HG02973 (cell line): ENCODE measurements around the gene TMEM245.
"Not testable (repeated sequence)": the region's sequence is repeated elsewhere in the genome, so short reads cannot be mapped to it uniquely, and the experiment has no call there.

Source experiments
- ATAC-seq: cut with Tn5 transposase; IDR thresholded peaks from one replicate; pipeline ENCODE4 v1.9.1; 2021; ENCODE audit warnings: moderate library complexity; ENCODE audit not compliant: unreplicated experiment

Gene TMEM245

DNA sequence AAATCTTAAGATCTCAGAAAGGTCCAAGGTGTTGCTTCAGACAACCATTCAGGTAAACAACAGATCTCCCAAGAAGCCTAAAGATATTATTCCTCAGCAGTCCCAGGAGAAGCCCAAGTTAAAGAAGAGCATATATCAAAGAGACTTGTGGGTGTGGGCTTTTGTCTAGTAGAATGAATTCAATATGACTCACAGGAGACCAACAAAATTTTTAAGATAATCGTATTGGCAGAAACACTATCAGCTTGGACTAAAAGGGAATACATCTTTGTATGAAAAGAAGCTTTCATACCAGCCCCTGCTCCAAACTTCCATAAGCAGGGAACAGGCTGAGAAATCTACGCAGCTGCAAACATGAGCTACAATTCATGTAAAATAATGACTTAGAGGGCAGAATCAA, 116.6 kb downstream of the TMEM245 start:
- no peak for ATAC-seq

DNA sequence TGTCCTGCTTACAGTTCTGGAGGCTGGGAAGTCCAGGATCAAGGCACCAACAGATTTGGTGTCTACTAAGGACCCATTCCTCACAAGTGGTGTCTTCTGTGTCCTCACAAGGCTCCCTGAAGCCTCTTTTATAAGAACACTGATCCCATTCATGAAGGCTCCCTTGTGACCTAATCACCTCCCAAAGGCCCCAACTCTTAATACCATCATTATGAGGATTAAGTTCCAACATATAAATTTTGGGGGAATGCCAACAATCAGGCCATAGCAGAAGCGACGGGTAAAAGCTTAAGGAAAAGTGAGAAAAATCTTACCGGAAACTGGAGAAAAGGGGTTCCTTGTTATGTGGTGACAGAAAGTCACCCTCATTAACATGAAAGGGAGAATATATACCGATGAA, 117.6 kb downstream of the TMEM245 start:
- ATAC-seq, result no peak

DNA sequence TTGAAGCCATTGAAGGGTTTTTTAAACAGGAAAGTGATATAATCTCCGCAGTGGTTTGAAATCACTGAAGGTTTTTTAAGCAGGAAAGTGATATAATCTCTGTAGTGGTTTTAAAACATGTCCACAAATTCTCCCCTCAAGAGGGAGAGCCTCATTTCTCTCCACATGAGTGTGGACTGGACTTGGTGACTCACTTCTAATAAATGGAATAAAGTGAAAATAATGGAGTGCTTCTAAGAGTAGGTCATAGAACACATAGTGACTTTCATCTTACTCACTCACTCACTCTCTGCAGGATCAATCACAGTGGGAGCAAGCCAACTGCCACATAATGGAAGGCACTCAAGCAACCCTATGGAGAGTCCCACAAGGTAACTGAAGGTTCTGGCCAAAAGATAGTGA, 118.5 kb downstream of the TMEM245 start:
- ATAC-seq, result no peak

DNA sequence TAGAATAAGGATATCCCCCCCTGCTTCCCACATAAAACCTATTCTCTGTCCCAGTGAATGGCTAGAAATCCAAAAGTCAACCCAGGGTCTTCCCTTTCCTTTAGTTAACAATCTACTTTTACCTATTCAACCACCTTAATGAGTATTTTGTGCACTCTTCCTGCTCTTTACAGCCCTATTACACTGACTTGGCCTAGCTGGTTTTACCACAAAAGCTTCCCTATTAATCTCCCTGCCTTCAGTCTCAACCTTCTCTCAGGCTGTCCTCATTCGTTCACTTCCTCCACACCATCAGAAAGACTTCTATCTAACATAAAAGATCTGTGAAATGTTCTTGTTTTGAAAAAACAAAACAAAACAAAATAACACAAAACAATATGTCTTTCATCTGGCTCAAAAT, 122.6 kb downstream of the TMEM245 start:
- no peak for ATAC-seq

DNA sequence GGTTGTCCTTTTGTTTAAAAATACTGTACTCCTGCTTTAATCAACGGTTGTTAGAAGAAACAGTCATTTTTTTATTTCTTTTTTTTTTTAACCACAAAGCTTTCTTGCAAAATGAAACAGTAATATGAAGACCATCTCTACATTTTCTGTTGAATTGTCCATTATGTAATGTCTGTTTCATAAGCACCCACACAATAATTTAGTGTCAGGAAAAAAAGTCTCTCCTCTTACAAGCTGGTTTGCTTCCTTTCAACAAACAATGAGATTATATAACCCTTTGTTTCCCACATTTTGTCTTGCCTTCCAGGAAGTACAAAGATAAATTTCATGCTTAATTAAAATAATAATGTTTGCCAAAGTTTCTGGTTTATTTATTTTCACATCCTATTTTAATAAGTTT, 123.1 kb downstream of the TMEM245 start:
- no peak for ATAC-seq

DNA sequence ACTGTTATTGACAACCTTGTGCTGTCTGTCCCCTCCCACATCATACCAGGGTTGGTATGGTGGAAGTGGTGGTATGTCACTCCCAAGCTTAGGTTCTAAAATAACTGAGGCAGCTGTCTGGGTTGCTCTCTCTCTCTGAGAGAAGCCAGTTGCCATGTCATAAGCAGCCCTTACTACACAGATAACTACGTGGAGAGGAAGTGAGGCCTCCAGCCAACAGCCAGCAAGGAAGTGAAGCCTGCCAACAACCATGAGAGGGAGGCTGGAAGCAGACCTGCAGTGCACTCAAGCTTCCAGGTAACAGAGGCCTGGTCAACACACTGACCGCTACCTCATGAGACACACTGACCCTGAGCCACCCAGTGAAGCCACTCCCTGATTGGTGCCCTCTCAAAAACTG, 125.1 kb downstream of the TMEM245 start:
- ATAC-seq, result peak; percentile 97

DNA sequence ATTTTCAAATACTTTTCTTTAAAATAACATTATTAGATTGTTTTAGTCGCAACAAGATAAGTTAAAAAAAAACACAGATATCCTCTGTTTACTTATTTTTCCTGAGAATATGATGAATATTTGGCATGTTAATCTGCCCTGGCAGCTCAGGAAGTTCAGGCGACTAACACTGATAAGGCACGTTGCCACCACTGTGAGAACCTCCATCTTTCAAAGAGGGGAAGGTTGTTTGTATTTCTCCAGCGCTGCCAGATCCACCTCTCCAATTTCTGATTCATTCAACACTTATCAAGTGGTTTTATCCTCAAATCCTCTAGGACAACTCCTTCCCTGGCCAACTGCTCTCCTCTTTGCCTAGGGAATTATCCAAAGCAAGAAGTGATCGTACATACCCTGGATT, 128.3 kb downstream of the TMEM245 start:
- ATAC-seq, result no peak

DNA sequence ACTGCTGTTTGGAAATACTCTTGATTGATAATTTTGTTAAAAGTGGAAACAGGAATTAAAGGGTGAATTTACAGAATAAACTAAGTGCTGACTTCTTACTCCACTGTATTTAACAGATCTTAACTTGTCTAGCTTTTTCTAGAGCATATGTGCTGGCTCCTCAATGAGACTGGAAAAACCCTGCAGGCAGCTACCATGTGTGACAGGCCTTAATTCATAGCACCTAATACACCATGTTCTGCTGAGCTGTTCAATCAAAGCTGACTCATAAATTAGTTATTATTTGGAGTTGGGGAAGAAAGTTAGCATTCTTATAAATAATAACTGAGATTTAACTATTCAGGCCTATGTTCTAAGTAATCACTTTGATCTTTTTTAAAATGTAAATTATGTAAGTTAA, 135.9 kb downstream of the TMEM245 start:
- no peak for ATAC-seq

DNA sequence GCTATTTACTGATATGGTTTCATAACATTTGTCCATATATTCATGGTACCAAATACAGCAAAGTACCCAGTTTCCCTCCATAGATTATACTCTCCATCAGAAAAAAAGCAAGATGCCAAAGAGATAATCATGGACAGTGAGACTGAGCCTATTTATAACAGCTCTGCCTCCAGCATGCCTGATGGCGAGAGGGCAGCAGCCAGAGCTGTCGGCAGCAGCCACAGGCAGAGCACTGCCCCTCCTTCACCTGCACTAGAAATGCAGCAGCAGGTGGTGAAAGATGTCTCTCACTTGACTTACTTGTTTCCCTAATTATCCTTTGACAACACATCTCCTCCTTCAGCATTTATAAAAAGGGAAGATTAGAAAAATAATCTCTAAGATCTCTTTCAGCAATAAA, 138.9 kb downstream of the TMEM245 start:
- no peak for ATAC-seq

DNA sequence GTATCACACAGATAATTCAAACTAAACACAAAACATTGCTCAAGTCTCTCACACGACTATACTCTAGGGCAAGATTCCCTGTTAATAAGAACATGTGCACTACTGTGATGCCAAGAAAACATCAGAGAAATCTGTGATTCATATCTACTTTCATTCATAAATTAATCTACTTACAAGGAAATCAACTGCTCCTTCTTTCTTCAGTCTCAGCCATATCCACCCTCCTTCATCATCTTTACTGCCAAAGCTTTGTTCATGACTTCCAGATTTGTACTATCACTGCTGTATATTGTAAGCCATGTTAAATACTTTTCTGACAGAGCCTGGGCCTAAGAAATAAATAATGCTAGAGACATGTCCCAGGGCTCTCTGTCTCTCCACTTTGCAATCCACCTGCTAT, 141.5 kb downstream of the TMEM245 start:
- ATAC-seq, result no peak

DNA sequence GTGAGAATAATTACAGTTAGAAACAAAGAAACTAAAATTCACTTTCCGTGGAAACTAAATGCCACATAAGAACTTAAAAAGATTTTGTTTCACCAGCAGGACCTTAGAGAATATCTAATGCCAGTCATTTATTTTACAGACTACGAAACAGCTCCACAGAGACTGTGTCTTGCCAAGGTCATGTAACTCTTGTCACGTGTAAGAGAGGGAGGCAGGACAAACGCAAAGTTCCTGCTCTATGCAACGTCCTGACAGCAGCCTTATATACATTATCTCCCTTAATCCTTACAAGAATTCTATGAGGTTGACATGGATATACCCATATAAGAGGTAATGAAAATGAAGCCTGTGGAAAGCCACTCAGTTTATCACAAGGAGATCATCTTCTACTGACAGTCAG, 145.9 kb downstream of the TMEM245 start:
- ATAC-seq, result no peak

DNA sequence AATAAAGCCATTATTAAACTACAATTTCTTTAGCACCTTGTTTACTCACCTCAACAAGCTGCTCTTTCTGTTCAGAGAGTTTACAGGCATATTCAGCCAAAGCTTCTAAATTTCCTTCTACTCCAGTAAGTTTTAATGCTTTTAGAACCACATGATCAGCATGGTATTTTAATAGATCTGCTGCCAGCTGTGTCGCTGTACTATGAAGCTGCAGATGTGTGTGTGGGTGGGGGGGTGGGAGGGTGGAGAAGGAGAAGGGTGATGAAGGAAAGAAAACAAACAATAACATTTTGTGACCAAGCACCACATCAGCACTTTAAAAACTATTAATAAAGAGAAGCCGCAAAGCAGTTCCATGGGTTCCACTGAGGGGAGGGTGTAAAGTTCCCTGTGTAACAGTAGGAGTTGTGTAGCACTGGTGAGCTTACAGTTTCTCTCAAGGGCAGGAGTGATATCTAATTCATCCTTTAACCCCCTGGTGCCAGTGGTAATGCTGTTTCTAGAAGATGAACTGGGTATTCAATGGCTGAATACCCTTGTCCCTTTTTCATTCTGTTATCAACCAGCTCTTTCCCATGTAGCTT, 147.0 kb downstream of the TMEM245 start:
- ATAC-seq, result no peak

DNA sequence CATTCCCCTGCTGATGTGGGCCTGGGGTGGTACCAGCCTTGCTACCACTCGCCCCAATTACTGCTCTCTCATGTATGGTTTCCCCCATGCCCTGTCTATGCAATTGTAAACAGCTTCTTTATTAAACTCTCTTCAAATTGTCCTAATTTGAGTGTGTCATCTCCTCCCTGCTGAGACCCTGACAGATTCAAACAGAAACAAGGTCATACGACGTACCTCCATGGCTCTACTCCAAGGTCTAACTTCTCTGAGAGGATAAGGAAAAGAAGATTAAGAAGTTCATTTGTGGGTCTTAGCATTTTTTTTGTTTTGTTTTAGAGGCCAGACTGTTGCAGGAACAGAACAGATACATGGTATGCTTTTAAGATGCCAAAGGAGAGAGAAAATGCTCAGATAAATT, 147.6 kb downstream of the TMEM245 start:
- ATAC-seq, result no peak

DNA sequence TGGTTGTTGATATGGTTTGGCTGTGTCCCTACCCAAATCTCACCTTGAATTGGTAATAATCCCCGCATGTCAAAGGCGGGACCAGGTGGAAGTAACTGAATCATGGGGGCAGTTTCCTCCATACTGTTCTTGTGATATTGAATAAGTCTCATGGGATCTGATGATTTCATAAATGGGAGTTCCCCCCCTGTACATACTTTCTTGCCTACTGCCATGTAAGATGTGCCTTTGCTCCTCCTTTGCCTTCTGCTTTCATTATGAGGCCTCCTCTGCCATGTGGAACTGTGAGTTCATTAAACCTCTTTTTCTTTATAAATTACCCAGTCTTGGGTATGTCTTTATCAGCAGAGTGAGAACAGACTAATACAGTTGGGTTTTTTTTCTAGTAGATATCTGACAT, 148.4 kb downstream of the TMEM245 start:
- not testable (repeated sequence) for ATAC-seq

DNA sequence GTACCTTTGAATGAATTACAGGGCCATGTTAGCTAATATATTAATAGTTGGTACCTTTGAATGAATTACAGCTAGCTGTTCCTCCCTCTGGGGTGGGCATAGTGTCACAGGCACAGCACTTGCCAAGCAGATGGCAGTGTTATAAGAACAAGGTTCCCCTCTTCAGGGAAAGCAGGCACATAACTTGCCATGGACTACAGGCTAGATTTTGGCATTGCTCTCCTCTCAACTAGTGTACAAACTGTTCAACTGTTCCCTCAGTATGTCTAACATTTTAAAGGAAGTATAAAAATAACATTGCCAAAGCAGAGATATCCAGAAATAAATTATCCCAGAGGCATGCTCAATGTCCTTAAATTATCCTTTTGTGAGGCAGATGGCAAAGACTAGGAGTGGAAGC, 151.8 kb downstream of the TMEM245 start:
- ATAC-seq, result no peak
